Ovary (tissue), 9 donors: ENCODE measurements around the gene LAMB4. TPM values are rescaled to one million over a fixed set of nuclear protein-coding genes. Genes with fewer than 3 reads are reported as not detected.
"Not testable (repeated sequence)": the region's sequence is repeated elsewhere in the genome, so short reads cannot be mapped to it uniquely, and the experiment has no call there.

Experiments
- DNase-seq, 5 donors: peaks; one replicate each; pipeline ENCODE4 v3.0.0-alpha.2; 2019 to 2020
- H3K27ac ChIP-seq, 2 donors: fragments of 200-600 bp; one replicate each; pipeline versions ENCODE4 v1.5.1 to v1.8.0; 2019 to 2022
- H3K27me3 ChIP-seq: fragments of 200-600 bp; one replicate; pipeline ENCODE4 v1.8.0; 2022
- H3K36me3 ChIP-seq: fragments of 200-600 bp; sonication (generic); one replicate; pipeline ENCODE4 v1.5.1; 2019
- H3K4me1 ChIP-seq: one replicate; pipeline ENCODE4 v1.8.1; 2013; ENCODE audit warnings: mild to moderate bottlenecking, moderate library complexity; ENCODE audit not compliant: insufficient read depth
- H3K4me3 ChIP-seq: fragments of 200-600 bp; sonication (generic); one replicate; pipeline ENCODE4 v1.5.1; 2017
- H3K9me3 ChIP-seq, 2 donors: fragments of 200-600 bp in 1 of 2; sonication (generic) in 1 of 2; one replicate each; pipeline versions ENCODE4 v1.5.1 to v1.8.1; 2013 to 2019; ENCODE audit warnings: mild to moderate bottlenecking in 1 of 2, moderate library complexity in 1 of 2
- EP300 ChIP-seq: sonication (generic); formaldehyde crosslinking; IDR thresholded peaks from one replicate; pipeline ENCODE4 v1.6.1; 2017; ENCODE audit warnings: antibody characterized with exemption
- POLR2A ChIP-seq: fragments of 450-650 bp; IDR thresholded peaks from one replicate; pipeline ENCODE4 v1.6.1; 2017; ENCODE audit warnings: antibody characterized with exemption, mild to moderate bottlenecking, moderate library complexity
- WGBS, 3 donors: extraction: QIAGEN DNeasy Blood & Tissue Kit in 1 of 3; methylation state at CpG; one replicate each; pipeline versions ENCODE4 v1.1.5 to v1.1.7; 2013 to 2017; 5-methylcytosine and 5-hydroxymethylcytosine counted together
- intact Hi-C, 4 donors: fragments of 100-400 bp; cut with DNase I; formaldehyde crosslinking; loops; one replicate each; pipeline versions ENCODE4 v1.11.0 to v1.15.1; 2022 to 2023
- polyA plus RNA-seq, 2 donors: library from polyadenylated mRNA; stranded (reverse); fragments of 200-250 nt in 1 of 2; fragments of 350-450 nt in 1 of 2; fragmentation: Illumina TruSeq in 1 of 2; extraction: RNeasy Lipid Tissue Mini Kit (QIAGEN cat#74804) in 1 of 2; gene quantifications; one replicate each; pipeline ENCODE4 v1.2.3, GENCODE V29; 2013 to 2014
- total RNA-seq, 7 donors: library from RNA; depleted of rRNA in 2 of 7; stranded (reverse); fragments of >200 nt in 2 of 7; fragmentation: NEBNext Ultra II Directional in 3 of 7; extraction: Animal tissue kit (Norgen Biotek cat#: 25700) in 3 of 7; gene quantifications; one replicate each; pipeline versions ENCODE4 v1.1.0 to v1.2.4, GENCODE V29; 2016 to 2023
- TF ChIP-seq, protein P1 (sequence below), 3 donors: fragments of 450-650 bp in 2 of 3; fragments of 200-600 bp in 1 of 3; IDR thresholded peaks; one replicate each; pipeline versions ENCODE4 v1.5.1 to v1.8.0; 2016 to 2022; ENCODE audit warnings: antibody characterized with exemption in 3 of 3, mild to moderate bottlenecking in 1 of 3
- donor health status: DM: no; HTN: no; CAD: no; lungs with moderate emphysema.
- donor health status: DM: no; HTN: no; CAD: no.
- donor health status: Bipolar disorder and iron deficiency.
- donor health status: DM: yes; HTN: yes; CAD: no.
- donor health status: DM: no; HTN: no; CAD: no.
- donor health status: DM: yes; HTN: yes; CAD: no.

The LAMB4 gene
- total and polyA plus RNA-seq, 9 donors, result 0.10 to 0.17 TPM; not detected in 7

DNA sequence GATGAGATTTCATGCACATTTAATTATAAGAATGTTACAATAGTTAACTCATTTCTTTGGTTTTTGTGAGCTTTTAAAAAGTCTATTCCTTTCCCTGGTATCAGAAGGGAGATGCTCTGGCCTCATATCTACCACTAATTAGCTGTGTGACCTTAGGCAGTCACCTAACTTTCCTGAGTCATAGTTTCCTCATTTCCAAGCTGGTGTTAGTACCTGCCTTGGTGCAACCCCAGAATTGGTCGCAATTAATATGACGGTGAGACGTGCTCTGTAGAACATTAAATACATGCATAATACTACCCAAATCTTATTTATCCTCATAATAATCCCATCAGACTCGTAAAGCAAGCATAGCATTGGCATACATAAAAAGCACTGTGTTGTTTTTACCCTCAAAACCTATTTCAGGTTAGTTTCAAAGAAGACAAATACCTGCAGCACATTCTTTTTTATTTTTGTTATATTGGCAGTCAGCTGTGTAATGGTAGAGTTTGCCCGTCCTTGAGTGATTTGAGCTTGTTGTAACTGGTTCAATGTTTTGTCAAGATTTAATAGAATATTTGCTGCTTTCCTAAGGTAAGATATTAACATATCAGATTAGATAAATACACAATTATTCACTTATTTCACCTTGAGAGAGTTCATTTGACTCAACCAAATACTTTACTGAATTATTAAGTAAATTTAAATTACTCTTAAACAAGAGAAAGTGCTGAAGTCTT lies 96.2 kb downstream of the LAMB4 start:
- DNase-seq, result no peak
- Histone ChIP-seq H3K27me3 (no peaks in the 10 kb centered on the region), H3K27ac (no peak overlapping the region), H3K36me3 (no peaks in the 10 kb centered on the region), H3K4me1 (no peaks in the 10 kb centered on the region), H3K9me3 (no peaks in the 10 kb centered on the region), H3K4me3 (no peak overlapping the region)
- TF ChIP-seq, protein P1, sequence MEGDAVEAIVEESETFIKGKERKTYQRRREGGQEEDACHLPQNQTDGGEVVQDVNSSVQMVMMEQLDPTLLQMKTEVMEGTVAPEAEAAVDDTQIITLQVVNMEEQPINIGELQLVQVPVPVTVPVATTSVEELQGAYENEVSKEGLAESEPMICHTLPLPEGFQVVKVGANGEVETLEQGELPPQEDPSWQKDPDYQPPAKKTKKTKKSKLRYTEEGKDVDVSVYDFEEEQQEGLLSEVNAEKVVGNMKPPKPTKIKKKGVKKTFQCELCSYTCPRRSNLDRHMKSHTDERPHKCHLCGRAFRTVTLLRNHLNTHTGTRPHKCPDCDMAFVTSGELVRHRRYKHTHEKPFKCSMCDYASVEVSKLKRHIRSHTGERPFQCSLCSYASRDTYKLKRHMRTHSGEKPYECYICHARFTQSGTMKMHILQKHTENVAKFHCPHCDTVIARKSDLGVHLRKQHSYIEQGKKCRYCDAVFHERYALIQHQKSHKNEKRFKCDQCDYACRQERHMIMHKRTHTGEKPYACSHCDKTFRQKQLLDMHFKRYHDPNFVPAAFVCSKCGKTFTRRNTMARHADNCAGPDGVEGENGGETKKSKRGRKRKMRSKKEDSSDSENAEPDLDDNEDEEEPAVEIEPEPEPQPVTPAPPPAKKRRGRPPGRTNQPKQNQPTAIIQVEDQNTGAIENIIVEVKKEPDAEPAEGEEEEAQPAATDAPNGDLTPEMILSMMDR (IDR thresholded peaks at IDR 0.05), result no peak
- TF ChIP-seq EP300 (no peak), POLR2A (no peak)
- WGBS, 3 donors, result 93 to 94% (median 93%) methylated on average over 5 of the region's 5 CpGs
- intact Hi-C loops, result no loop called here

DNA sequence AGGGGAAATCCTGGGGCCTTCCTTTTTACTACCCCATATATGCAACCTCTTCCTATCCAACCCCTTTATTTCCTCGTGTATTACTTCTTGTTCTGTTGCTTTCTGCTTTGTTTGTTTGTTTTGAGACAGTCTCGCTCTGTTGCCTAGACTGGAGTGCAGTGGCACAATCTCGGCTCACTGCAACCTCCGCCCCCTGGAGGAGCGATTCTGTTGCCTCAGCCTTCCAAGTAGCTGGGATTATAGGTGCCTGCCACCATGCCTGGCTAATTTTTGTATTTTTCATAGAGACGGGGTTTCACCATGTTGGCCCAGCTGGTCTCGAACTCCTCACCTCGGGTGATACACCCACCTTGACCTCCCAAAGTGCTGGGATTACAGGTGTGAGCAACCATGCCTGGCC lies 96.9 kb downstream of the LAMB4 start:
- H3K9me3 ChIP-seq, H3K36me3 ChIP-seq, DNase-seq, H3K4me1 ChIP-seq, intact Hi-C loops, H3K4me3 ChIP-seq, H3K27me3 ChIP-seq, H3K27ac ChIP-seq: not testable (repeated sequence)
- WGBS, 3 donors, result 93 to 96% (median 94%) methylated on average over 8 of the region's 8 CpGs

DNA sequence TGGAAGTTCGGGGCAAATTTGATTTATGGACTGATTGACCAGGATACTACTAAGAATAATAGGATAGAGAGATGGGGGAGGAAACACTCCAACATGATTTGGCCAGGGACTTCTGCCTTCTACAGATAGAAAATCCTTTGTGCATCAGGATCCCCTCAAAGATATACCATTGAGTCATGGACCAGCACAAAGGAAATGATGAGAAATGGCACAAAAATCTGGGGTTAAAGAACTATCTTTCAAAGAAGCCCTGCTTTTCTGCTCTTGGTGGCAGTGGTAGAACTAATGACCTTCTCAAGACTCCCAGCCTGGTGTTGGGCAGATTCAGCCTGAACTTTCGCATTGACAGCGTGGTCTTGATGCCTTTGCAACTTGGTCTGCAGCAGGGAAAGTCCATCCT lies 99.6 kb downstream of the LAMB4 start:
- no peaks in the 10 kb centered on the region for H3K4me1 ChIP-seq
- H3K27ac ChIP-seq, result no peak overlapping the region
- H3K4me3 ChIP-seq, result no peak overlapping the region
- H3K9me3 ChIP-seq, result no peaks in the 10 kb centered on the region
- no peak for DNase-seq
- TF ChIP-seq, protein P1 (IDR thresholded peaks at IDR 0.05), result no peak
- TF ChIP-seq EP300 (no peak), POLR2A (no peak)
- no peaks in the 10 kb centered on the region for H3K27me3 ChIP-seq
- intact Hi-C loops, result no loop called here
- WGBS, 3 donors, result 93 to 96% (median 96%) methylated on average over 3 of the region's 3 CpGs
- no peaks in the 10 kb centered on the region for H3K36me3 ChIP-seq

DNA sequence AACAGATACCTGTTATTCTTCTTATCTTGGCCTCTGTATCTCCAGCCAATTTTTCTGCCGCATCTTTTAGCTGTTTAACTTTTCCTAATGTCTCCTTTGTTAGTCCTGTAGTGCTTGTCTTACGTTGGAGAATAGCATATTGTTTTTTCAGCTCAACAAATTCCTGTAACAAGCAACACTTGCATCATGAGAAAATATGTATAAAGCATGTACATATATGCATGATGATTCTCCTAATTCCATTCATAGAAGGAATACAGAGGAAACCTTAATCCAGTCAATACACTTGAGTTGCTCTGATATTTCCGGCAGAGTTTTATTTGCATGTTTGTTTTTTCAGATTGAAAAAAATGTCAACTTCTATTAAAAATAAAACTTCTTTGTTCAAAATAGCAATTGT lies 101.1 kb downstream of the LAMB4 start:
- DNase-seq, result no peak
- H3K27me3 ChIP-seq, result no peaks in the 10 kb centered on the region
- intact Hi-C loops, result no loop called here
- H3K4me1 ChIP-seq, result no peaks in the 10 kb centered on the region
- H3K9me3 ChIP-seq, result no peaks in the 10 kb centered on the region
- 86 to 97% (median 88%) methylated on average over 3 of the region's 3 CpGs for WGBS, 3 donors
- H3K4me3 ChIP-seq, result no peak overlapping the region
- TF ChIP-seq EP300 (no peak), POLR2A (no peak)
- TF ChIP-seq, protein P1 (IDR thresholded peaks at IDR 0.05), result no peak
- H3K27ac ChIP-seq, result no peak overlapping the region
- H3K36me3 ChIP-seq, result no peaks in the 10 kb centered on the region

DNA sequence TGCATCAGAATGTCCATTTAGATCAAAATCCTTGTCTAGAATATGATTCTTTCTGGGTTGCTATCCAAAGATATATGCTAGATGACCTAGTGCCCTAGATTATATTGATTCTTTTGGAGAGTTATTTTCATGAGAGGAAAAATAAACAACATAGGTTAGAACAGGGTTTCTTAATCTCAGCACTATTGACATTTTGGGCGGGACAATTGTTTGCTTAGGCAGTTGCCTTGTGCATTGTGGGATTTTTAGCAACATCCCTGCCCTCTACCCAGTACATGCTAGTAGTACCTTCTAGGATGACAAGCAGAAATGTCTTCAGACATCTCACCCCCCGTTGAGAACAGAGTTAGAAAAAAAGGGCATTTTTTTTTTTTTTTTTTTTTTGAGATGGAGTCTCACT lies 102.0 kb downstream of the LAMB4 start:
- no peak for DNase-seq
- TF ChIP-seq, protein P1 (IDR thresholded peaks at IDR 0.05), result no peak
- TF ChIP-seq POLR2A (no peak), EP300 (no peak)
- 83 to 94% (median 87%) methylated on average over 2 of the region's 2 CpGs for WGBS, 3 donors
- no peak overlapping the region for H3K27ac ChIP-seq
- H3K4me3 ChIP-seq, result no peak overlapping the region
- no peaks in the 10 kb centered on the region for H3K4me1 ChIP-seq
- H3K36me3 ChIP-seq, result no peaks in the 10 kb centered on the region
- H3K9me3 ChIP-seq, result no peaks in the 10 kb centered on the region
- intact Hi-C loops, result no loop called here
- H3K27me3 ChIP-seq, result no peaks in the 10 kb centered on the region
